GM18502 (cell line): ENCODE data around the gene GPANK1.

Experiments
- ATAC-seq: cut with Tn5 transposase; IDR thresholded peaks from one replicate; pipeline ENCODE4 v1.9.1; 2021; ENCODE audit warnings: mild to moderate bottlenecking; ENCODE audit not compliant: unreplicated experiment, poor library complexity

The GPANK1 gene

DNA sequence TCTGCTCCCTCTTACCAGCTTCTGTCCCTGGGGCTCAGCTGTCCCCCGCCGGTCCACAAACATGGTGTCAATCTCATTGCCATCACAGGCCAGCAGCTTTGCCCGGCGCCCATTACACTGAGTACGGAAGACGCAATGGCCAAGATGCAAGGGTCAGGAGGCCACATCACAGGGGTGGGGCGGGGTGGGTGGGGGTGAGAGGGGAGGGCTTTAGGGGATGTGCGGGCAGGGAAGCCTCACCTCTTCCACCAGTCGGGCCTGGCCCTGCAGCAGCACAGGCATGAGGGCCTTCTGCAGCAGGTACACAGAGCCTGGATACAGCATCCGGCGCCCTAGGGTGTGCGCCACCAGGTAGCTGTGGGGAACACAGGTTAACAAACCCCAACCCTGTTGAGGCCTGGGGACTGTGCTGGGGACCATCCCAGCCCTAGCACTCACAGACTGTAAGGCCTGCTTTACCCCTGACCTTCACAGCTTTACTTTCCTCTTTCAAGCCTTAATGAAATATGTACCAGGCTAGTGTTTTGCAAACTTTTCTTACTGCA is 26.8 kb upstream of the GPANK1 start:
- ATAC-seq, result no peak

DNA sequence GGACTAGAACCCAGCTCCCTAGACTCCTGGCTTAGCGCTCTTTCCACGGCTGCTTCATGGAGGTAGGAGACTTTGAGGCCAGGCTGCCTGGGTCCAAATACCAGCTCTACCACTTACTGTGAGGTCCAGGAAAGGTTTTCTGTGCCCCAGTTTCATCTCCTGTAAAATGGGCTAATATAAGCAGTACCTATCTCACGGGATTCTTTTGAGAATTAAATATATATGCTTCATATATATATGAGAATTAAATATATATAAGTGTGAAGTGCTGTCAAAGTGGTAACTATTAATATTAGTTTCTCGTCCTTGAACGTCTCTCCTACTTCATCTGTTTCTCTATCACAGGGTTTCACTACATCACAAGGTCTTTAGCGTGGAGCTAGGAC is 26.3 kb upstream of the GPANK1 start:
- no peak for ATAC-seq

DNA sequence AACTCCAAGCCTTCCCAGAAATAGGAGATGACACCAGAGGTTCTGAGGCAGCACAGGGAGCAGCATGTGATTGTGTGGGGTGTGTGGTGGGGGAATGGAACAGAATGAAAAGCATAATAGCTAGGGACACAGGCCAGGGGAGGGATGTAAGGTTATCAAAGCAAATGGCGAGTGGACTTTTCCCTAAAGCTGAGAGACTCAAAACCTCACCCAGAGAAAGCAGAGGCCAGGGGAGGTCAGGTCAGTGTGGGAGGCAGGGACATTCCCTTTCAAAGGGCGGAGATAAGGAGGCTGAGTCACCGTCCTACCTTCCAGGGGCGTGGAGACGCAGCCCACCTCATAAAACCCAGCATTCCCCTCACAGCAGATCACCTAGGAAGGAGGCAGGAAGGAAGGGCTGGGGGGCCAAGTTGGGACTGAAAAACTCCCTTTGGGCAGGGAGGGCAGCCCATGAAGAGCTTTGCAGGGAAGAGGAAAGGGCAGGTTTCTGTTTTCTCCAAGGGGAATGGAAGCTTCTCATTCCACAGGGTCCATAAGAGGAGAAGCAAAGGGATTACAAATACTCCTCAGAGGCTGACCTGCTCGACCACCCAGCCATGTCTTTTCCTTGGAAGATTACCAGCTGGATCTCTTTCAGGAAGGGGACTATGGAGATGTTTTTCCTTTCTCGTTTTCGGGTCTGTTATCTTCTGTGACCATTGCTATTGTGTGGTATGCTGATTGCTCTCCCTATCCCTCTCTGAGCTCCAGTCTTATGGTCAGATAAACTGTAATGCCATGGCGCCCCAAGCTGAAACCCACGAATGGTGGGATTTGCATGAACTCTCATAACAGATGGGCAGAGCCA is 25.7 kb upstream of the GPANK1 start:
- no peak for ATAC-seq

DNA sequence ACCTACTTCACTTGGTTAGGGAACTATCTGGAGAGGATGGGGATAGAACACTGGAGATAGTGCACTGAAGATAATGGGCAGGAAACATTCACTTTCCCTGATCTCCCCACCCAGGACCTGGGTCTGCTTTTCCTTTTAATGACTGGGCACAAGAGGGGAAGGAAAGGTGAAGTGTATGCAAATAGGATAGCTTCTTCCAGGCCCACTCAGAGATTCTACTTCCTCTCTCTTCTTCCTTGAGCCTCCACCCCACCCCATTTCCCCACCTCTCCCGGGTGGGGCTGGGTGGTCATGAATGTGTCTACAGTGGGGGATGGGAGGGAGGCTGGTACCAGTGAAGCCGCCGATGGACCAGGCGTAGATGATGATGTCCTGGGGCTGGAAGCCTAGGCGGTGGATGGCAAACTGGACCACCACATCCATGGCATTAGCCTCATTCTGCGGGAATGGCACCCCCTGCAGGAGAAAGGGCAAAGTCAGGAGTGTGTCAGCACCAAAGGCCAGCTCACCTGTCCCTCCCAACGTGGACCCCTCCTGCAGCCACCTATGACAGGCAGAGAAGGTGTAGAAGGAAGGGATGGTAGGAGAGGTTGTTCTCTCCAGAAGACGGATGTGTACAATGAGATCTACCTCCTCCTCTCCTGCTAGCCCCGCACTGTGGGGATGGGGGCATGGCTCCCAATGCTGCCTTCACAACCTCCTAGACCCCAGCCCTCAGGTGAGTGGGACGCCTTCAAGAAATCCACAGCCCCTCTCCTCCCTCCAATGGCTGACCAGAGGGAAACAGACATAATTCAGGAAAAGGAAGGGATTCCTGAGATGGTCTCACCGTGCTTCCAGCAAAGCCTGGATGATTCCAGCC is 24.7 kb upstream of the GPANK1 start:
- no peak for ATAC-seq

DNA sequence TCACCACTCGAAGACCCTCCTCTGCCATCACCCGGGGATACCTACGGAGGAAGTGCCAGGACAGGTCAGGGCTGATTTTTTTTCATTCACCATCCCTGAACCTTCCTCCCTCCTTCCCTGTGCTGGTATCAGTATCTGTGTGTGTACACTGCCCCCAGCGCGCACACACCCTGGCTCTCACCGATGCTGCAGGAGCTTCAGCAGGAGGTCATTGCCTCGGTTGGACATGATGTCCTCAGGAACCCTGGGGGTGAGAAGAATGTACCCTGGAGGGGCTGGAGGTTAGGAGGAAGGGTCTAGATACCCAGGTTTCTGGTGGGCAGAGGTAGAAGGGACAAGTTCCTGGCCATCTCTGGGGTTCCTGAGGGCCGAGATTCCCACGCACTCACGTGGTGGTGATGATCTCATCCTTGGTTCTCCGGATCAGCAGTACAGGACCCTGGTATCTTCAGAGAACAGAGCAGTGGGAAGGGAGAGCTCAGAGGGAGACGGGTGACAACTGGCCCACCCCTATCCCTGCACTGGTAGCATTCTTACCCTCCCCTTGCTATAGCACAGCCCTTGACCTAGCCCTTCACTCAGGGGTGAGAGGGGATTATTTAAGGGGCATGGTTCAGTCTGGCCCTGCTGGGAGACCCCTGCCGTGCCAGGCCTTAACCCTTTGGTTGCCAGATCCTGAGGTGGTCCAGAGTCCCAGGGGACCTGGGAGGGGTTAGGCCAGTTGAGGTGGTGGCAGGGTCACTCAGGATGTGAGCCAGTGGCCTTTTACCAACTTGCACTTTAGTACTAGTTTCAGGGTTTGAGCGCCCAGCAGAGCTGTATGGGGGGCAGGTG is 23.3 kb upstream of the GPANK1 start:
- no peak for ATAC-seq

DNA sequence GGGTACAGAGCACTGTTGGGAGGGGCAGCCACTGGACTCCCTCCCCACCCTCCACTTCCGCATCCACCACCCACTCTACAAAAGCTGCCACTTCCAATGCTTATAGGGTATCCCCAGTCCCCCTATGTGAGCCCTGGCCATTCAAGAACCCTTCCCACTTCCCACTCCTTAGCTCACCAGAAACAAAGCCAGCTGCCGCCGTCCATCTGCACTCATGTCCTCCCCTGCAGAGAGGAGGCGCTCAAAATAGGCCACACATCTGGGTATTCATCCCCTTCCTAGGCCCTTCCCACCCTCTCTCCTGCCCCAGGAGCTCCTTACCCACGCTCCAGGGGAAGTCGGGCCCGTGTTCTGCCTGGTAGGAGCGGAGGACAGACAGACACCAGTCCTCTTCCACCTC is 22.5 kb upstream of the GPANK1 start:
- no peak for ATAC-seq

DNA sequence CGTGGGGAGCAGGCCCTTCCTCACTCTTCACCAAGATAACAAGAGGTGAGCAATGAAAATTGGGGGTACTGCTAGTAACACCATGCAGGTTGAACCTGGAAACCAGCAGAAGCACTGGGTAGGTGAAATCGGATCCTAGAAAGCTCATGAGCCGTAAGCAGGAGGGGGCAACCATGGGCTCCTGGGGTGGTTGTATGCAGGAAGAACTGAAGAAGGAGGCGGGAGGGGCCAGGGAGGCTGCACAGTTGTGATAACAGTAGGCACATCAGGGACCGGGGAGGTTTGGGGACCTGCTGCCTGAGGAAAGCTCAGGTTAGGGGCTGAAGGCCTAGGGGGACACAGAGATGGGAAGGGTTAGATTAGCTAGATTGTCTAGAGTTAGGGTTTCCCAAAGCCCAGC is 21.7 kb upstream of the GPANK1 start:
- no peak for ATAC-seq

DNA sequence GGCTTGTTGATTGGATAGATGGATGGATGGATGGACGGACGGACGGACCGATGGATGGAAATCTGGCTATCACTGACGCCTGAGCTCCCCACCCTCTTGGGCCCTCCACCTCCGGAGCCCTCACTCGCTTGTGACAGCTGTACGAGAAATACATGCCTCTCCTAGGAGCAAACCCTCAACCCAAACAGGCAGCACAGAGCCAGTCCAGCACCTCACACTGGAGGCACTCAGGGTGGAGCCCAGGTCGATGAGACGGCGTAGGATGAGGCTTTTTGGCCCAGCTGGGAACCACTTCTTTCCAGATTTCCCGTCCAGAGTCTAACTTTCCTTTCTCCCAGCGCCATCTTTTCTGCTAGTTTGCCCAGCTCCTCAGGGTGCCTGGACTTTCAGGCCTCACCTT is 18.8 kb upstream of the GPANK1 start:
- ATAC-seq, result no peak

DNA sequence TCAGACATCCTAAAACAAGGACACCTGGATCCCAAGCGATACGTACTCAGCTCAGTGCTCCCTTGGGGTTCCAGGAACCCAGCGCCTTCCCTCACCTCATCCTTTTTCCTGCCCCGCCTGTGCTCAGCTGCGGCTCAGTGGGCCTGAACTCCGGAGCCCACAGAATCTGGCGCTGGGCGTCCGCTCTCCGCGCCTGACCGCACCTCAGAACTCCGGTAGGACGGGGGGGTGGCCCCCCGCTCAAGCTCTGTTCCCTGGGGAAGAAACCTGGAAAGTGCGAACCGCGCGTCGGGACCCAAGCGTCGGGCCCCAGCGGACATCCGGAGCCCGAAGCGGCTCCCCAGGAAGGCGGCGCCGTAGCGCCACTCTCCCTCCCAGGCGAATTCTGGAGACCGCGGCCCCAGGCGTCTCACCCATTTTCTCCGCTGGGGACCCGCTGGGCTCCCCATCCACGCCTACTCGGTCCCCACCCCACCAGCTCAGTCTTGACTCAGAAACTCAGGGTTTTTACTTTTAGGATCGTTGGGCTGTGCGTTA is 16.4 kb upstream of the GPANK1 start:
- ATAC-seq, result no peak

DNA sequence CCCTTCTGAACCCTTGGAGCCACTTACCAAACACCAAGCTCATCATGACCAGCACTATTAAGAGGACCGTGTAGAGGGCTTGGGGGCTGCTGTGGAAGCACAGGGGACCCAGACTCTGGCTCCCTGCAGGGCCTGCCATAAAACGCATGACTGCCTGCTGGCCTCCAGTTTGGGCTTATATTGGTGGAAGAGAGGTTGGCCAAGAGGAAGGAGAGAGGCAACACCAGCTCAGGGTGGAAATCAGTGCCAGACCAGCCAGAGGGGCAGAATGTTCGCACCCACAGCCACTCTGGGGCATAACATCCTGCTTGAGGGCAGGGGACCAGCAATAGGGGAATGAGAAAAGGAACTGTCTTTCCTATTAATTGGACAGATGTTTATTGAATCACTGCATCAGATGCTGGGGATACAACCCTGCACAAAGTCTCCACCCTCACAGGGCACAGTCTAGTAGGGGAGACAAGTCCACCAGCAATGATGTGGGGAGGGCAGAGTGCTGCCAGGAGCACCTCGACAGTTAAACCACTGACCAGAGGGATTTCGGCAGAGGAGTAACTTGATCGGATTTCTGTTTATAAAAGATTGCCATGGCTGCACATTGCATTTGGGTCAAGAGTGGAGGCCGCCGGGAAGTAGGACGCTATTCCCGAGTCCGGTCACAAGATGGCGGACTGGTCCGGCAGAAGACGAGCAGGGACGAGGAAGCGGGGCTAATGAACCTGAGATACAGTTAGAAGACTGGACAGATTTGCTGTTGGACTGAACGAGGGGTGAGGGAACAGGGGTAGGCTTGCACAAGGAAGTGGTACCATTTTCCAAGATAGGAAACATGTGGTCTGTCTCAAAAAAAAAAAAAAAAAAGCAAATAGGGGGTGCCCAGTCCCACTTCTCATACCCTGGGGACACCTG is 15.7 kb upstream of the GPANK1 start, which contains the start of gene LY6G5C:
TSS of gene LY6G5C (minus strand) at position 842 of the 909 bp plus-strand sequence. CDS start at position 148, 694 bp downstream.
- ATAC-seq, result no peak

DNA sequence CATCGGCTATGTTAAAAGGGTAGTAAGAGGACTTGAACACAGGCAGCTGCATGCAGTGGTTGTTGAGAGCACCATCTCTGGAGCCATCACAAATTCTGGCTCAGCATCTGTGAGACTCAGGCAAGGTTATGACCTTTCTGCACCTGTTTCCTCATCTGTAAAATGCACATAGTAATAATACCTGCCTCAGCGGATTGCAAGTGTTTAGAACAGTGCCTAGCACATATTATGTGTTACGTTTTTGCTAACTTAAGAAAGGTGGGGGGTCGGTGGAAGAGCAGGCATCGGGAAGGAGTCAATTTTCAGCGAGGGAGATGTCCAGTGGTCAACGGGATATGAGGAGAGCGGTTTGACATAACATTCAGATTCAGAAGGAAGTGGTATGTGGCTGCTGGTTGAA is 13.2 kb upstream of the GPANK1 start:
- no peak for ATAC-seq

DNA sequence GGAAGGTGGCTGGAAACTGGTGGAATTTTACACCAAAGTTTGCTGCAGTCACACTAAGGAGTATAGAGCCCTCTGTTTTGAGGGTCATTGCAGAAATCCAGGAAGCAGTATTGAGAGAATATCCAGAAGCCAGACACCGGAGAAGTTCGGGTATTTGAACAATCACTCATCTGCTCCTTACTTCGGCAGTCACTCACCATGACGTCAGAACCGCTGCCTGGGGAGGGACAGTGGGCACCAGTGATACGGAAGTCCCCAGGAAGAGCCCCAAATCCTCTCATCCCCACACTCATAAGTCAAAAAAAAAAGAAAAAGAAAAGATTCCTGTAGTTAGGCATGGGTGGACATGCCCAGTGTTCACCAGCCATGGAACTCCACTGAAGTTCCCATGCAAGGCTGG is 12.1 kb upstream of the GPANK1 start:
- ATAC-seq, result no peak

DNA sequence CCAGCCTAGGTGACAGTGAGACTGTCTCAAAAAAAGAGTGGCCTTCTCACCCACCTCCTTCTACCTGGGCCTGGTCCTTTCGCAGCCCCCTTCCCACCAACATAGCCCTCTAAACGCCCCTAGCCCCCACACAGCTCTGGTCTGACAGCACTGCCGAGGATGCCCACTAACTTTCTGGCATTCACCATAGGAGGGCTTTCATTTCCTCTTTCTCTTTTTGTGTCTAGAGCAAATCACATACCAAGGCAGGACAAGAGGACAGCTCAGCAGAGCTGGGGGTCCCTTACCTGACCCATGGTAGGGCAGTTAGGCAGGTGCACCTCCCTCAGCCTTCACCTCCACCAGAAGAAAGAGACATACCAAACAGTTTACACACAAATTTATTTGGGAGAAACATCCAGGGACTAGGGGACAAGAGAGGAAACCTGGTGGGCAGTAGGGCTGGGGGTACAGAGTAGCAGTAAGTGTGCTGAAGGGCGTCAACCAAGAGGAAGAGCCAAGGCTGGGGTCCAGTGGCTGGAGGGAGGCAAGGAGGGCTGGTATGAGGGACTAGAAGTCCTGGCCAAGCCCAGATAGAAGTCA is 11.6 kb upstream of the GPANK1 start:
- ATAC-seq, result no peak

DNA sequence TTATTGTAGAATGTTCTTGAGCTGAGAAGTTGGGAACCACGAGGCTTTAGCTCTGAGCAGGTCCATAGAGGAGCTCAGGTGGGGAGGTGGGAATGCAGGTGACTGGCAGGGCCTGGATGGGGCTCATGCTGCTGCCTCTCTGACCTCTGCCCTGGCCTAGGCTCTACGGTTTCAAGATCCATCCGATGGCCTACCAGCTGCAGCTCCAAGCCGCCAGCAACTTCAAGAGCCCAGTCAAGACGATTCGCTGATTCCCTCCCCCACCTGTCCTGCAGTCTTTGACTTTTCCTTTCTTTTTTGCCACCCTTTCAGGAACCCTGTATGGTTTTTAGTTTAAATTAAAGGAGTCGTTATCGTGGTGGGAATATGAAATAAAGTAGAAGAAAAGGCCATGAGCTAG is 4.9 kb upstream of the GPANK1 start, which contains the start of gene LY6G5B:
TSS of gene LY6G5B (plus strand) at position 301 of the 400 bp plus-strand sequence. CDS start 975 bp downstream, outside the sequence.
- no peak for ATAC-seq

DNA sequence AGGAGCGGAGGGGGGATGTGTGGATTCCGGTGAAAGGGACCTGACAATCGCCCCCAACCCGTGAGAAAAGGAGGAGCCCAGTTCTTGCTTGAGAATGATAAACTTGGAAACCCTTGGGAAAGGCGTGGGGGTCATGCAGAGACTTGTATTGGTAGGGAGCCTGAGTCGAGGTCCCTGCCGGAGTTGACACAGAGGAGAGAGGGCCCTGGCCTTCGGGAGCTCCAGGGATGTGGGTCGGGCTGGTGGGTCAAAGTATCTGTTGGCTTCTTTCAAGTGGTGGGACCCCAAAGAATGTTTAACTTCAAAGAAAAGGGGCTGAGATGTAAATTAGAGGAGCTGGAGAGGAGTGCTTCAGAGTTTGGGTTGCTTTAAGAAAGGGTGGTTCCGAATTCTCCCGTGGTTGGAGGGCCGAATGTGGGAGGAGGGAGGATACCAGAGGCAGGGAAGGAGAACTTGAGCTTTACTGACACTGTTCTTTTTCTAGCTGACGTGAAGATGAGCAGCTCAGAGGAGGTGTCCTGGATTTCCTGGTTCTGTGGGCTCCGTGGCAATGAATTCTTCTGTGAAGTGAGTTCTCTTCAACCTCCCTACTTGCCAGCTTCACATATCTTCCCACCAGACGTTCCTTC is 1.7 kb upstream of the GPANK1 start:
- ATAC-seq, result no peak

DNA sequence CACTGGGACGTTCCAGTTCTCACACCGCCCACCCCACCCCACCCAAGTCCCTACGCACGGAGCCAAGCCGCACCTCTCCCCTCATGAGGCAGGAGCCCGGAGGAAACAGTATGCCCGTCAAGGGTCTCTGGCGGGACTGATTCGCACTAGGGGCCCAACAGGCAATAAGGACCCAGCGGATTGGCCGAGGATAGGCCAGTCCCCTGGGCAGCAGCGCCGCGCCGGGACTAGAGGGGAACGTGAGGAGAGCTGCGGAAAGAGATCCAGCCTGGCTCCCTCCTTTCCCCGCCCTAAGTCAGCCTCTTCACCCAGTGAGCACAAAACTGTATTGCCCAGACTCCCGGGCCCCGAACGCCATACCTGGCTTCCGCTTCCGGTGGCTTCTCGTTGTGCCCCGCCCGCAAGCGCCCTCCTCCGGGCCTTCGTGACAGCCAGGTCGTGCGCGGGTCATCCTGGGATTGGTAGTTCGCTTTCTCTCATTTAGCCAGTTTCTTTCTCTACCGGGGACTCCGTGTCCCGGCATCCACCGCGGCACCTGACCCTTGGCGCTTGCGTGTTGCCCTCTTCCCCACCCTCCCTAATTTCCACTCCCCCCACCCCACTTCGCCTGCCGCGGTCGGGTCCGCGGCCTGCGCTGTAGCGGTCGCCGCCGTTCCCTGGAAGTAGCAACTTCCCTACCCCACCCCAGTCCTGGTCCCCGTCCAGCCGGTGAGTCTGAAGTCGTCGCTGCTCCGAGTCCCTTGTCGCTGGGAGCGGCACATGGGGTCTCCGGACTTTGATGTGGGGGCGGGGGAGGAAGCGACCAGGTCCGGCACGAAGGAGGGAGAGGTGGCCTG is 922 bp upstream of the GPANK1 start, which contains the start of gene CSNK2B:
TSS of gene CSNK2B (plus strand) at position 580 of the 836 bp plus-strand sequence. CDS start 752 bp downstream, outside the sequence.
- ATAC-seq, result peak; percentile 79
